Endothelial cell of umbilical vein (primary cell): ENCODE data around the gene LYSMD2.

Source experiments
- EZH2 ChIP-seq: IDR thresholded peaks from 2 replicates; pipeline ENCODE4 v1.6.1; 2012; ENCODE audit warnings: borderline replicate concordance, low read depth, mild to moderate bottlenecking, moderate library complexity, low read length, inconsistent platforms; ENCODE audit not compliant: severe bottlenecking
- GATA2 ChIP-seq: IDR thresholded peaks from 2 replicates; pipeline ENCODE4 v1.7.0; 2011; ENCODE audit warnings: low read depth, mild to moderate bottlenecking, moderate library complexity, mixed read lengths, low read length; ENCODE audit not compliant: insufficient read length, insufficient read depth
- JUN ChIP-seq: IDR thresholded peaks from 2 replicates; pipeline ENCODE4 v1.6.1; 2011; ENCODE audit warnings: borderline replicate concordance, low read depth; ENCODE audit not compliant: insufficient read length, insufficient read depth
- MYC ChIP-seq: IDR thresholded peaks from one replicate; pipeline ENCODE4 v1.6.1; 2011; ENCODE audit warnings: mild to moderate bottlenecking, low read depth, low read length
- POLR2A ChIP-seq: IDR thresholded peaks from 2 replicates; pipeline ENCODE4 v1.6.1; 2012; ENCODE audit warnings: low read depth, mild to moderate bottlenecking, control low read depth, low read length
- POLR2AphosphoS5 ChIP-seq: IDR thresholded peaks from 2 replicates; pipeline ENCODE4 v1.6.1; 2012; ENCODE audit warnings: low read depth, mild to moderate bottlenecking, control low read depth, low read length, moderate library complexity; ENCODE audit not compliant: insufficient read depth
- TF ChIP-seq, protein P1 (sequence below), 2 donors: IDR thresholded peaks; 1 replicate in 1 of 2; 2 replicates in 1 of 2; pipeline ENCODE4 v1.5.1; 2011; ENCODE audit warnings: low read length in 2 of 2, mild to moderate bottlenecking in 2 of 2, moderate library complexity in 2 of 2, control low read depth in 1 of 2, inconsistent platforms in 1 of 2, low read depth in 1 of 2; ENCODE audit not compliant: insufficient read depth in 1 of 2; ENCODE audit errors: extremely low read depth in 1 of 2
- TF ChIP-seq, protein P2 (sequence below): IDR thresholded peaks from 2 replicates; pipeline ENCODE4 v1.6.1; 2011; ENCODE audit not compliant: insufficient read depth, insufficient read length

DNA sequence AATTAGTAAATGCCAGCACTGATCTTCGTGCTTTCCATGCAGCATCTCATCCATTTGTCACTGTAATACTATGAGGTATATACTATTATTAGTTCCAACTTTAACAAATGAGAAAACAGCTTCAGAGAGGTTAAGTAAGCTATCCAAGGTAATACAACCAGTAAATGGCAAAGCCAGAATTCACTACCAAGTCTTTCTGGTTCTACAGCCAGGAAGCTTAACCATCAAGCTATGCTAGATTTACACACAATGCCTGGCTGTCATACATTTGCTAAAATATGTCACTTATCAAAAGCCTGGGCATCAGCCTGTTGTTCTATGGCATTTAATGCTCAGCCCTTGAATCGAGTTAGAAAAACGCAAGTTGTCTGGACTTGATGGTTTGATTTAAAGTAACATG, 46.5 kb upstream of the LYSMD2 start:
- TF ChIP-seq EZH2, result no peak
- TF ChIP-seq, protein P1, sequence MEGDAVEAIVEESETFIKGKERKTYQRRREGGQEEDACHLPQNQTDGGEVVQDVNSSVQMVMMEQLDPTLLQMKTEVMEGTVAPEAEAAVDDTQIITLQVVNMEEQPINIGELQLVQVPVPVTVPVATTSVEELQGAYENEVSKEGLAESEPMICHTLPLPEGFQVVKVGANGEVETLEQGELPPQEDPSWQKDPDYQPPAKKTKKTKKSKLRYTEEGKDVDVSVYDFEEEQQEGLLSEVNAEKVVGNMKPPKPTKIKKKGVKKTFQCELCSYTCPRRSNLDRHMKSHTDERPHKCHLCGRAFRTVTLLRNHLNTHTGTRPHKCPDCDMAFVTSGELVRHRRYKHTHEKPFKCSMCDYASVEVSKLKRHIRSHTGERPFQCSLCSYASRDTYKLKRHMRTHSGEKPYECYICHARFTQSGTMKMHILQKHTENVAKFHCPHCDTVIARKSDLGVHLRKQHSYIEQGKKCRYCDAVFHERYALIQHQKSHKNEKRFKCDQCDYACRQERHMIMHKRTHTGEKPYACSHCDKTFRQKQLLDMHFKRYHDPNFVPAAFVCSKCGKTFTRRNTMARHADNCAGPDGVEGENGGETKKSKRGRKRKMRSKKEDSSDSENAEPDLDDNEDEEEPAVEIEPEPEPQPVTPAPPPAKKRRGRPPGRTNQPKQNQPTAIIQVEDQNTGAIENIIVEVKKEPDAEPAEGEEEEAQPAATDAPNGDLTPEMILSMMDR (IDR thresholded peaks at IDR 0.05; ENCODE audit: extremely low read depth in 1 of 2, insufficient read depth in 1 of 2, low read depth in 1 of 2, low read length in 2 of 2), result no peak
- TF ChIP-seq, protein P2, sequence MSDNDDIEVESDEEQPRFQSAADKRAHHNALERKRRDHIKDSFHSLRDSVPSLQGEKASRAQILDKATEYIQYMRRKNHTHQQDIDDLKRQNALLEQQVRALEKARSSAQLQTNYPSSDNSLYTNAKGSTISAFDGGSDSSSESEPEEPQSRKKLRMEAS, result no peak
- TF ChIP-seq MYC, result no peak
- TF ChIP-seq POLR2A, result no peak
- TF ChIP-seq JUN, result no peak
- no peak for TF ChIP-seq POLR2AphosphoS5
- no peak for TF ChIP-seq GATA2
